Retina (tissue), 1 donor: ENCODE data around the gene LDHAL6A.

Experiments used
- DNase-seq: peaks from one replicate; pipeline ENCODE4 v3.0.0-alpha.2; 2016

The LDHAL6A gene

DNA sequence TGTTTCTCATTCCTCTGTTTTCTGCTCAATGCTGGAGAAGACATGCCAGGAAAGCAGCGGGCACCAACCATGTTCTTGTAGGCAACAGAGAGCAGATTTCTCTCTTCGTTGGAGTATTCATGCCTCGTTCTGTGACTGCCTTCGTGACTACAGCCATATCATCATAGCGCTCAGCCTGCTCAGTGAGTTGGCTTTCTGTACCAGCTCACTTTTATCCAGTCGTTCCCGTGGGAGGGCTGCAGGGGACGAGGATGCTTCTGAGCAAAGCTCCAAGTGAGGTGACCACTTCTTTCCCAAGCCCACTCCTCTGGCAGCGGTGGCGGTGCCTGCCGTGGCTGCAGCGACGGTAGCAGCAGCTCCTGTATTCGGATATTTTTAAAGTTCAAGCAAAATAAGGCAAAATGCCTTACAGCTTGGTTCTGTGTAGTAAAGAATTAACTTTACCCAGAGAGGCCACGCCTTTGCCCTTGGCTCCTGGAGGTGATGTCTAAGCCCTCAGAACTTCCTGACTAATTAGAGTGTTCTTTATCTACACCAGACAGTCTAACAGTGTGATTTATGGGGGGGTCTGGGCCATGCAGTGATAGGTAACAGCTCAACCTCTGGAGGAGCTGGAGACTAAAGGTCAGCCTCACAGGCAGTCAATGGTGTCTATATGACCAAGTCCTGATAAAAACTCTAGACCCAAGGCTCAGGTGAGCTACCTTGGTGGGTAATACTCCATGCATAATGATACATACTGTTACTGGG, 35.3 kb downstream of the LDHAL6A start:
- DNase-seq: no peak

DNA sequence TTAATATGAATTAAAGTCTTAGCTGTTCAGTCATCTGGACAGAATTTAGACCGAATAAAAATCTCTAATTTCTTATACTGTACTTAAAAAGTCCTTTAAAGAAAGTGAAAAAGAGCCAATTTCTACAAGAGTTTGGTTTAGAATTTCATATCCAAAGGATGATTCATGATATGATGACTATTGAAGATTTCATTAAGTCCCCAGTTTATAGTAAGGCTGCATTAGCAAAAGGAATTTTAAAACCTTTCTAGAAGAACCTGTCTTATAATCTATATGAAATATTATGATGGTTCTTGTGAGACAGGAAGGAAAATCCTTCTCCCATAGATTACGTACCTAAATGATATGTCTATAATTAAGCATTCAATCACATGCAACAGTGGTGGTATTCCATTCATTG, 36.3 kb downstream of the LDHAL6A start:
- DNase-seq: no peak

DNA sequence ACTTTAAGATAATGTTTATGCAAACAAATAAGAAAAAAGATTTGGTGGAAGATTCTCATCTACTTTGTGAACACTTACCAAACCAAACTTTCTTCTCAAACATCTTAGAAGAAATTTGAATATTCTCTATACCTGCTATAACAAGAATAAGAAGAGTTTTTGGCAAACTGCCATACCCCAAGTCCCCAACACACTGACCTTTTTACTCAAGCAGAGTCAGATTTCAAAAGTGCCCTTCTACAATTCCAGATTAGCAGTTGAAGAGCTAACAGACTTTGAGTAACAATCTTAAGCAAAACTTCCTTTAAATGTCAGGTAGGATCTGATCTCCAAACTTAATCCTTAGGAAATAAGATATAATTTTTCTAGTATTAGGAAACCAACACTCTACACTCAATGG, 37.2 kb downstream of the LDHAL6A start:
- no peak for DNase-seq

DNA sequence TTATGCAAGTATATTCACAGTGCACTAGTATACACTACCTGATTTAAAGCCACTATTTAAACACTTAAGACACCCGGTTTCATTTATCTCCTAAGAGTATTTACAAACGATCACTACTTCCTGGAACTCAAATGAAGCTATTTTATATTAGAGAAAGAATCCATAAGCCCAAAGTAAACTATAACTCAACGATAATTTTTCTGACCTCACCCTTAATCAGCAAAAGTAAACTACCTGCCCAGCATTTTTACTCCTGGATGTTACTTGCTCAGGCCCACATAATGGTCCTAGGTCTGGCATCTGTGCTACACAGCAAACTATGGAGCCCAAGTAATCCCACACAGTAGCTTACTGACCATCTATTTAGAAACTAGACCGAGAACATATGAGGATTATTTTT, 37.7 kb downstream of the LDHAL6A start:
- DNase-seq: no peak

DNA sequence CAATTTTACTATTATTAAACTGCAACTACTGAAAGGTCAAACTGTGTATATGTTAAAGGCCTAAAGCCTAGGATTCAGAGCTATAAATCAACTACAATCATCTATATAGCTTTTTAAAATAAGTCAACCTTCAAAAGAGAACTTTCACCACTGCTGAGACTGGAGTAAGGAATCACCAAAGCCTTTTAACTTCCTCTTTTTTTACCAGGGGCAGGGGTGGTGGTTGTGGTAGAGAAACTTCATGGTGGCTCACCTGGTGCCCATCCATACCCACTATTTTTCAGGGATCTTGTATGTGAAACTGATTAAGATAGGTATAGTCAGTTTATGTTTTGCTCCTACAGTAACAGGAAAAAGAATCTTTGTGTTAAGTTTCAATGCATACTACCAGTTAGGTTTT, 39.6 kb downstream of the LDHAL6A start:
- DNase-seq: no peak

DNA sequence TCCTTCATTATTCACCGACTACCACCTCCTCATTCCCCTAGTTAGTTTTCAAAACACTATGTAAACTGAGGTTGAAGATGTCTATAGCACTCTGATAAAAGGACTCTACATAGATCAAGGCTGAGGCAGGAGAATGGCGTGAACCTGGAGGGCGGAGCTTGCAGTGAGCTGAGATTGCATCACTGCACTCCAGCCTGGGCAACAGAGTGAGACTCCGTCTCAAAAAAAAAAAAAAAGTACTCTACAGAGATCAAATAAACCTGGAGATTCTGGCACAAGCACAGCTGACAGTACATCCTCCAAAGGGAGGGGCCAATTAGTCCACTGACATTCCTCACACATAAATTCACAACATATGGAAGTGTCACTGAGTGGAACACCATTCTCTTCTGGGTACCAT, 40.0 kb downstream of the LDHAL6A start:
- DNase-seq: no peak

DNA sequence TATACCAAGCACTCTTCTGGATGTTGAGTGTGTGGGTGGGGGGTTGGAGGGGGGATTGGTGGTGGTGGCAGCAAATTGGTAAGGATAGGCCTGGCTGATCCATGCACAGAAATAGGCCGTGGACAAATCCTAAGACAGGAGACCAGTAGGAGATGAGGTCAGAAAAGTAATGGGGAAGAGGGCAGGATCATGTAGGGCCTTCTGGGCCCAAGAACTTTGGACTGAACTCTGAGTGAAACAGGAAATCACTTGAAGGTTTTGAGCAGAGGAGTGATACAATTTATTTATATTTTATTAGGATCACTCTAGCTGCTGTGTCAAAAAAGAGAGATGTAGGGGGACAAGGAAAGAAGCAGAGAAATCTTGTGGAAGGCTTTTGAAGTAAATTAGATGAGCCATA, 42.4 kb downstream of the LDHAL6A start:
- DNase-seq: no peak

DNA sequence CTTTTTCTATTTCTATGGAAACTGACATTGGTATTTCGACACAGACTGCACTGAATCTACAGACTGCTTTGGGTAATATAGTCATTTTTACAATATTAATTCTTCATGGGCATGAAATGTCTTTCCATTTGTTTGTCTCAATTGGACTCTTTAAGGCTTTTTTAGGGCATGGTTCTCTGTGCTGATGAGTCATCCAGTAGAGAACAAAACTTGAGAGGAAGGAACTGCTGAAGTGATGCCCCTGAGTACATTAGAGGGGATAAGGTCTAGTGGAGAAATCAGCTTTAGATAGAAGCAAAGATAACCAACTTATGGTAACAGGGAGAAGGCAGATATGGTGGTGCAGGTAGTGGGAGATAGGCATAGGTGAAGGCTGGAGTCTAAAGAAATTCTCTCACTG, 46.0 kb downstream of the LDHAL6A start:
- DNase-seq: no peak

DNA sequence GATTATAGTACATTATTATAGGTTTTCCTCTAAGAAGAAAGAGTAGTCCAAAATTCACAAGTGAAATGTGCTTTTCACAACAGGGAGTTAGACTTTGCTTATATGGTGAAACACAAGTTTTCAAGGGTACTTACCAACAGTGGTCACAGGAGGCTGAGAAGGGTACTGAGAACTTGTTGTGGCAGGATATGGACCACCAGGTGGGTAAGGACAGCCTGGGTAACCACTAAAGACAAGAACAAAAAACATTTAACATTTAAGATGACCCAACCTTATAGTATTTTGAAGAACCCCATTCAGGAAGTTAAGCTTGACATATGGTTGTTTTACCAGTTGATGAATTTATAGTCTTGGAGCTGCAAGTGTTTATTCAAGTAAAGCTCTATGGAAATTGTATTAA, 46.7 kb downstream of the LDHAL6A start:
- no peak for DNase-seq

DNA sequence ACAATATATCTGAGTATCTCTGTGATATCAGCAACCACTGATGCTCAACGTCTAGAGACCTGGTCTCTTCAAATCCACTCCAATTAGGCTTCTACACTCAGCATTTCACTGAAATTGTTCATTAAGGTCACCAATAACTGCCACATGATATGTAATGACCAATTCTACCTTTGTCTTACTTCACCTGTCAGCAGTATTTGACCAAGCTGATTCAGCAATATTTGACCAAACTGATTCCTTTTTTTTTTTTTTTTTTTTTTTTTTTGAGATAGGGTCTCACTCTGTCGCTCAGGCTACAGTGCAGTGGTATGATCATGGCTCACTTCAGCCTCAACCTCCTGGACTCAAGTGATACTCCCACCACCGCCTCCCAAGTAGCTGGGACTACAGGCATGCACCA, 65.5 kb downstream of the LDHAL6A start:
- no peak for DNase-seq

DNA sequence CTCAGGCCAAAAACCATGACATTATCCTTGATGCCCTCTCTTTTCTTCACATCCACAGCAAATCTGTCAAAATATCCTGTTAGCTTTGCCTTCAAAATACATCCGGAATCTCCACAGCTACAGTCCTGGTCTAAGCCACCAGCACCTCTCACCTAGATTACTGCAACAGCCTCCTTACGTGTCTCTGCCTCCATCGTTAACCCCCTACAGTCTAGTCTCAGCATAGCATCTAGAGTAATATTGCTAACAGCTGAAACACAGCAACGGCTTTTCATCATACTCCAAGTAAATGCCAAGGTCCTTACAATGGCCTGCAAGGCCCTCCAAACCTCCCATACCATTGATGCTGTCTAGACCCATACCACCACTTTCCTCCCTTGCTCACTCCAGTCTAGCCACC, 66.7 kb downstream of the LDHAL6A start:
- no peak for DNase-seq

DNA sequence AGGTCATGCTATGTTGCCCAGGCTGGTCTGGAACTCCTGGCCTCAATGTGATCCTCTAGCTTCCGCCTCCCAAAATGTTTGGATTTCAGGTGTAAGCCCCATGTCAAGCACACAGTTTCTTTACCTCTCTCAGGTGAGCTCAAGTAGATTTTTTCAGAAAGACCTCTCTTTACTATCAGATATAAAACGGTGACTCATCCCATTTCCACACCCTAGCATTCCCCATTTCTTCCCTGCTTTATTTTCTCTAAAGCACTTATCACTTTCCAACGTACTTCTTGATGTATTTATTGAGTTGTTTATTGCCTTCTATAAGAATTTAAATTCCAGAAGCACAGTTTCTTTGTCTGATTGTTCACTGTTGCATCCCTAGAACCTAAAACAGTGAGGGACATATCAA, 67.4 kb downstream of the LDHAL6A start:
- DNase-seq: no peak

DNA sequence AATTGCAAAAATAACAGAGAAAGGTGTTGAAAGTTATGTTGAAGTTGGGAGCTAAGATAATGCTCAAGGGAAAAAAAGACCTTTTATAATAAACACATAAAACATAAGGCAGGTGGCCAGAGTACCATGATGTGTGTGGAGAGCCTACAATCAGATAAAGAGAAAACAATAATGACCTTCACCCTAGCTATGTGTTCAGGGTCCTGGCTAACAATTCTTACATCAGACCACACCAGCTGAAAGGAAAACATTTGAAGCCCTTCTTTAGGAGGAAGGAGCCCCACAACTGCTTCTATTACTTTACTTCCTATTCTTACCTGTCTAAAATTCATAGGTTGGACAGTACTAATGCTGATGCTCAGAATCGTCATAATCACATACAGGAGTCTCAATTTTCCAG, 68.6 kb downstream of the LDHAL6A start:
- no peak for DNase-seq

DNA sequence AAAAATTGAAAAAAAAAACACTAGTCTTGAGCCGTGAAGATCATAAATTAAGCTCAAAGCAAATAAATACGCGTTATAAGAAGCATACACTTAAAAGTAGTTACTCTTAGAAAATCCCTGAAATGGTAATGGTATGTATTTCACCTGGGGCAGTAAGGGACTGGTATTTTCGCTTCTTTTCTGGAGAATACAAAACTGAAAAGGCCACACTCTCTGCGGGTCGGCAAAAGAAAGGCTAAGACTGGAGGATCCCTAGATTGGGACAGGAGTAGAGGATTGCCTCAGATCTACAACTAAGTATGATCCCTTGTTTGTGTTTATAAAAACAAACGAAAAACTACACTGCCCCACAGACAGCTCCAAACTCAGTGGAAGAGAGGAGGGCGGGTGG, 70.5 kb downstream of the LDHAL6A start:
- no peak for DNase-seq

DNA sequence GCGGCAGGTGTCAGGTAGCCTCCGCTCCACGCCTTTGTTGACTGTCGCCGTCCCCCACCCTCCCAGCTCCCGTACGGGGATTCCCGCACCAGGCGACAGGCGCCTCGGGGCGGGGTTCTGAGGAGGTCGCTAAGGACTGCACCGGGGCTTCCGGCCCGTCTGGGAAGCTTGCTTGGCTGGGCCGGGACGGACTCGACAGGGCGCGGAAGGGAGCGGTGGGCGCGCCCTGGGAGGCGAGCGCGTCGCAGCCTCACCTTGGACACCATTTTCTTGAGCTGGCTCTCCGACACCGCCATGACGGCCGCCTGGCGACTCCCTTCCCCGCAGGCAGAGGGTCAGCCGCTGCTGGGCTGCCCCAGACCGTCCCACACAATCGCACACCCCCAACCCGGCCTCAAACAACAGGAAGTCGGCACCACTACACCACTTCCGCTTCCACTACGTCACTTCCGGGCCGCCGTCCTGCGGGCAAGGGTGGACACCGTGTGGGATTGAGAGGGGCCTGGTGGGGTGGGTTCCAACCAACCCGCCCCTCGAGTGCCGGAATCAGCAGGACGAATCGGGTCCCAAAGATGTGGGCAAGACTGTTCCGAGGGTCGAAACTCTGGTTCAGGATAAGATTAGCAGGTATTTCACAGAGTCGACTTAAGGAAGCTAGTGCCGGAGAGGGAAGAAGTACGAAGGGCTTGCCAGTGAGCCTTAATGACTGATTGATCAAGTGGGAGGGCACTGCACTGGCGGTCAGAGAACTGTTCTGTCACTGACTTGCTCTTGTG, 71.1 kb downstream of the LDHAL6A start, which contains the start of gene TSG101:
TSS of gene TSG101 (minus strand) at position 422 of the 776 bp plus-strand sequence. CDS start at position 296, 126 bp downstream.
- peak; percentile 100 for DNase-seq

DNA sequence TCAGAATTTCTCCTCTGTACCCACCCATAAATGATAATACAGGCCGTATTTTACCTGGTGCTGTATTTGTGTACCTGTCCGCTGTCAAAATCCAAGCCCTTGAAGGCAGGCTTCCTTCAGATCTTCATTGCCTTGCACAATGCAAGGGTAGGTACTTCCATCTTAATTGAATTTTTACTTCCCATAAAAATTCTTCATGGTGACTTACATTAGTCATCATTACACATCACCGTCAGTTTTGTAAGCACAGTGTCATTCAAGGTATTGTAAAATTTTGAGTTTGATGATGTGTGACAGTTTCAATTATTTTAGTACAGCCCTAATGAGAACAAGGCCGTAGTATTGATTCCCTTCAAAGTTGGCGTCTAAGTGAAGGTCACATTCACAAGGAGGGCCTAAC, 71.9 kb downstream of the LDHAL6A start:
- no peak for DNase-seq
